ENCODE data around the gene WFIKKN1. TPM values are rescaled to one million over a fixed set of nuclear protein-coding genes. Genes with fewer than 3 reads are reported as not detected.

WFIKKN1 gene
- total RNA-seq, 1 experiment from 2014 or later = 0.11 TPM

- Histone ChIP-seq H3K9me3 (ENCODE audit: low read length) (no peaks in the 10 kb centered on the region), H3K9me2 (replicated peaks; ENCODE audit: low read length) (no peaks in the 10 kb centered on the region), H4K20me1 (ENCODE audit: low read length) (peaks cover 12% of the 10 kb centered on the region; the same call in 1 of the 2 replicates), H3K36me3 (ENCODE audit: low read depth, low read length) (no peaks in the 10 kb centered on the region), H2AFZ (ENCODE audit: low read length) (no peak overlapping the region), H3K79me2 (ENCODE audit: low read length) (peaks cover 76% of the 10 kb centered on the region), H3K4me3 (ENCODE audit: low read length) (no peak overlapping the region), H3K4me1 (ENCODE audit: insufficient read depth, low read length) (peaks cover 28% of the 10 kb centered on the region), H3K27me3 (ENCODE audit: low read length) (no peaks in the 10 kb centered on the region), H3K27ac (ENCODE audit: low read length) (no peak overlapping the region), H3K9ac (ENCODE audit: low read length) (no peak overlapping the region), H3K4me2 (ENCODE audit: low read length) (peak overlapping the region; percentile 31; the same call in 1 of the 2 replicates), H3F3A (ENCODE audit: low read length, unreplicated experiment) (no peaks in the 10 kb centered on the region)
- TF ChIP-seq EZH2phosphoT487 (IDR thresholded peaks at IDR 0.05; ENCODE audit: borderline replicate concordance, low read length) (no peak), CTCF (conservative IDR thresholded peaks at IDR 0.05; ENCODE audit: low read depth, low read length) (no peak), EZH2 (IDR thresholded peaks at IDR 0.05; ENCODE audit: low read length, unreplicated experiment) (no peak)
- POLR2A ChIA-PET (ENCODE audit: unreplicated experiment) = no interaction called here
- intact Hi-C loops (cut with micrococcal nuclease) = no loop called here
- no TSS peak for BruUV-seq (replicated peaks)
- no peak for ATAC-seq
- no peak for DNase-seq
- CTCF ChIA-PET = no interaction called here
These were observed 38.8 kb upstream of the WFIKKN1 start for GRCh38 chr16:591892-592517.

- Histone ChIP-seq H3K4me1 (ENCODE audit: insufficient read depth, low read length) (peaks cover 28% of the 10 kb centered on the region), H3K36me3 (ENCODE audit: low read depth, low read length) (no peaks in the 10 kb centered on the region), H3K79me2 (ENCODE audit: low read length) (peaks cover 73% of the 10 kb centered on the region), H3K9me3 (ENCODE audit: low read length) (no peaks in the 10 kb centered on the region), H3K27ac (ENCODE audit: low read length) (peak overlapping the region; percentile 28), H3K9me2 (replicated peaks; ENCODE audit: low read length) (no peaks in the 10 kb centered on the region), H3K4me2 (ENCODE audit: low read length) (peak overlapping the region; percentile 51), H3K9ac (ENCODE audit: low read length) (no peak overlapping the region), H4K20me1 (ENCODE audit: low read length) (peaks cover 12% of the 10 kb centered on the region; the same call in 1 of the 2 replicates), H2AFZ (ENCODE audit: low read length) (no peak overlapping the region), H3K4me3 (ENCODE audit: low read length) (no peak overlapping the region), H3F3A (ENCODE audit: low read length, unreplicated experiment) (no peaks in the 10 kb centered on the region), H3K27me3 (ENCODE audit: low read length) (no peaks in the 10 kb centered on the region)
- ChIA-PET CTCF (no interaction called here), POLR2A (ENCODE audit: unreplicated experiment) (interaction anchor here (1.0 kb wide), 1 partner anchor 52 kb away, joined by 5 read pairs; no protein-coding TSS in a partner anchor)
- BruUV-seq (replicated peaks) = no TSS peak
- no peak for DNase-seq
- TF ChIP-seq EZH2phosphoT487 (IDR thresholded peaks at IDR 0.05; ENCODE audit: borderline replicate concordance, low read length) = no peak
- TF ChIP-seq EZH2 (IDR thresholded peaks at IDR 0.05; ENCODE audit: low read length, unreplicated experiment) = no peak
- no peak for TF ChIP-seq CTCF (conservative IDR thresholded peaks at IDR 0.05; ENCODE audit: low read depth, low read length)
- no peak for ATAC-seq
- intact Hi-C loops (cut with micrococcal nuclease) = no loop called here
These were observed 38.1 kb upstream of the WFIKKN1 start for GRCh38 chr16:592518-593306.
